K562 (cell line): Measurements from ENCODE around the gene GPR135. TPM values are rescaled to one million over a fixed set of nuclear protein-coding genes. Genes with fewer than 3 reads are reported as not detected.

Source experiments
- GTF2F1 ChIP-seq: IDR thresholded peaks from 2 replicates; pipeline ENCODE4 v1.6.1; 2011; ENCODE audit warnings: low read depth, low read length, improper control_type of control experiment
- HDAC8 ChIP-seq: fragments of 450-650 bp; IDR thresholded peaks from 2 replicates; pipeline ENCODE4 v1.6.1; 2016; ENCODE audit warnings: mild to moderate bottlenecking, missing genetic modification characterization, moderate library complexity, missing compliant biosample characterization
- MAZ ChIP-seq, 2 experiments: fragments of 450-650 bp in 1 of 2; sonication (generic) in 1 of 2; formaldehyde crosslinking; IDR thresholded peaks in 1 of 2; conservative IDR thresholded peaks in 1 of 2; 2 replicates each; pipeline versions ENCODE4 v1.4.0 to v1.5.0; 2020; ENCODE audit warnings: mild to moderate bottlenecking in 1 of 2, missing genetic modification reagents in 1 of 2
- PRDM10 ChIP-seq: fragments of 450-650 bp; IDR thresholded peaks from 2 replicates; pipeline ENCODE4 v1.6.1; 2018; ENCODE audit not compliant: partially characterized antibody
- SAFB2 ChIP-seq: fragments of 200-400 bp; formaldehyde crosslinking; IDR thresholded peaks from 2 replicates; pipeline ENCODE4 v1.6.1; 2018; ENCODE audit warnings: borderline replicate concordance, low read length, low read depth, moderate library complexity; ENCODE audit not compliant: severe bottlenecking
- SP2 ChIP-seq: IDR thresholded peaks from 2 replicates; pipeline ENCODE4 v1.6.1; 2011; ENCODE audit warnings: mild to moderate bottlenecking, low read depth, low read length, moderate library complexity; ENCODE audit not compliant: poor library complexity, severe bottlenecking; ENCODE audit errors: extremely low read depth
- ZNF184 ChIP-seq: sonication (generic); formaldehyde crosslinking; IDR thresholded peaks from 2 replicates; pipeline ENCODE4 v1.5.0; 2020; ENCODE audit warnings: missing genetic modification reagents
- polyA plus RNA-seq, 8 experiments: library from polyadenylated mRNA; depleted of rRNA in 4 of 8; stranded (reverse) in 5 of 8; unstranded in 3 of 8; fragments of >200 nt; fragmentation: Nextera tagmentation in 2 of 8; fragmentation: Illumina TruSeq in 1 of 8; extraction: Ambion mirVana in 2 of 8; extraction: Trizol in 1 of 8; gene quantifications; 2 replicates each; pipeline versions ENCODE4 v1.2.1 to v1.2.3, GENCODE V29; 2011 to 2014; ENCODE audit warnings: inconsistent platforms in 1 of 8, missing spikeins in 1 of 8
- total RNA-seq, 7 experiments: library from RNA; depleted of rRNA in 6 of 7; stranded (reverse); fragments of >200 nt in 6 of 7; fragmentation: Illumina TruSeq in 2 of 7; extraction: Trizol in 2 of 7; gene quantifications; 2 replicates each; pipeline versions ENCODE4 v1.2.1 to v1.2.3, GENCODE V29; 2011 to 2021; ENCODE audit warnings: low replicate concordance in 1 of 7

The GPR135 gene
- total and polyA plus RNA-seq, 9 of the 15 experiments (the other 6 are each of a cell fraction or from before 2014, with no cell fraction given): 0.06 to 1.6 (median 1.0) TPM

DNA sequence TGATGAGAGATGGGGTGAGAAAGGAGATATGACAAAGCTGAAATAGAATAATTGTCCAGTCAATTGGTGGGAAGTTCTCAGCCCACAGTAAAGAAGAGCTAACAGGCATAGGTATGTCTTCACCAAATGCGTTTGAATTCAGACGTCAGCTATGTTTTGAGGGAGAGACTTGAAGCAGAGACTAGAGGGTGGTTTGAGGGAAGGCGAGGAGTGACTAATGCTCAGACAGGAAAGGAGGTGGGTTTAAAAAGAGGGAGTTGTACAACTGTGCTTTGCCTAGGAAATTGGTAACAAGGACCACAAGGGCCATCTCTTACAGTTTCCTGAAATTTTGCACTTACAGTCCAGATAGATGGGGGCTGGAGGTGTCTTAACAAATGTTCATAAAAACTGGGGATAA is 25.6 kb upstream of the GPR135 start (continued):
- TF ChIP-seq ZNF184 (CRISPR knock-in tag) (no peak), SAFB2 (no peak), MAZ (CRISPR knock-in tag; conservative IDR thresholded peaks at IDR 0.05 in 1 of 2, IDR thresholded peaks at IDR 0.05 in 1 of 2) (no peak), GTF2F1 (no peak), PRDM10 (no peak), HDAC8 (no peak), SP2 (no peak)
- TF ChIP-seq, all 486 proteins: peak for 0
